Skeletal muscle satellite cell (primary cell): ENCODE results near the gene USP2.

ENCODE experiments used
- H3K27me3 ChIP-seq: 2 replicates; pipeline ENCODE4 v1.7.0; 2013; ENCODE audit warnings: low read length; ENCODE audit not compliant: control insufficient read depth, insufficient read depth
- H3K36me3 ChIP-seq: 2 replicates; pipeline ENCODE4 v1.7.0; 2013; ENCODE audit warnings: mild to moderate bottlenecking, control low read depth, low read length; ENCODE audit not compliant: insufficient read depth
- H3K4me1 ChIP-seq: 2 replicates; pipeline ENCODE4 v1.7.0; 2013; ENCODE audit warnings: low read length; ENCODE audit not compliant: control insufficient read depth, insufficient read depth
- H3K4me2 ChIP-seq: 2 replicates; pipeline ENCODE4 v1.7.0; 2013; ENCODE audit warnings: mild to moderate bottlenecking, low read length
- H3K4me3 ChIP-seq: 2 replicates; pipeline ENCODE4 v1.7.0; 2013; ENCODE audit warnings: low read length
- H3K9ac ChIP-seq: 2 replicates; pipeline ENCODE4 v1.7.0; 2013; ENCODE audit warnings: mild to moderate bottlenecking, low read depth, low read length, moderate library complexity
- H3K9me3 ChIP-seq: replicated peaks from 2 replicates; pipeline ENCODE4 v1.7.0; 2013; ENCODE audit warnings: mild to moderate bottlenecking, control low read depth, low read length

The USP2 gene

DNA sequence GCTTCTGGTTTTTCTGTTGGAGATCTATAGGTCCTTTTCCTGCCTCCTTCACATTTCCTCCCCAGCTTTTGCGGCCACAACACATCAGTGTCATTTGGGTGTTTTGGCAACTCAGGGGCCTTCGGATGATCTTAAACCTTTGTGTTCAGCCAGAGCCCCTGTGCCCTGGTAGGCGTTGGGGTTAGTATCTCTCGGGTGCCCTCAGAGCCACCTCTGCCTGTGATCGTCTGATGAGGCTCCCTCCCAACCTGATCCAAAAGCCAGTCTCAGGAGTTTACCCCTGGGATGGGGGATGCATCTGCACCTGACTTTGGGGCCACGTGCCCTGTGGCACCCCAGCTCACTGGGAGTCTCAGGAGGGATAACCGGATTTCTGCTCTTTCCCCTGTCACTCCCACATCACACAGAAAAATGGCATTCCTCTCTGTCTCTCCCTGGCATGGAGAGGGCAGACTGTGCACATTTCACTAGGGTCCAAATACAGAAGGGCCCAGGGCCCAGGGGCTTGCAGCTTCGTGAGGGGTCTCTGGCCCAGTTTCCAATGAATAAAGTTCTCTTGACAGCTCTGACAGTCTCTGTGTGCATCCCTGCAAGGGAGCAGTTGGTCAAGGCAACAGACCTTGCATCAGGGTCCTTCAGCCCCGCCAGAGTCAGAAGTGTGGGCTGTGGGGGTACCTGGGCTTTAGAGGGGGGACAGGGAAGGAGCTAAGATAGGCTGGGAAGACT is 44.6 kb downstream of the USP2 start:
- Histone ChIP-seq H3K9ac (no peak overlapping the region), H3K27me3 (peaks cover 13% of the 10 kb centered on the region), H3K4me2 (peak overlapping the region; percentile 82)

DNA sequence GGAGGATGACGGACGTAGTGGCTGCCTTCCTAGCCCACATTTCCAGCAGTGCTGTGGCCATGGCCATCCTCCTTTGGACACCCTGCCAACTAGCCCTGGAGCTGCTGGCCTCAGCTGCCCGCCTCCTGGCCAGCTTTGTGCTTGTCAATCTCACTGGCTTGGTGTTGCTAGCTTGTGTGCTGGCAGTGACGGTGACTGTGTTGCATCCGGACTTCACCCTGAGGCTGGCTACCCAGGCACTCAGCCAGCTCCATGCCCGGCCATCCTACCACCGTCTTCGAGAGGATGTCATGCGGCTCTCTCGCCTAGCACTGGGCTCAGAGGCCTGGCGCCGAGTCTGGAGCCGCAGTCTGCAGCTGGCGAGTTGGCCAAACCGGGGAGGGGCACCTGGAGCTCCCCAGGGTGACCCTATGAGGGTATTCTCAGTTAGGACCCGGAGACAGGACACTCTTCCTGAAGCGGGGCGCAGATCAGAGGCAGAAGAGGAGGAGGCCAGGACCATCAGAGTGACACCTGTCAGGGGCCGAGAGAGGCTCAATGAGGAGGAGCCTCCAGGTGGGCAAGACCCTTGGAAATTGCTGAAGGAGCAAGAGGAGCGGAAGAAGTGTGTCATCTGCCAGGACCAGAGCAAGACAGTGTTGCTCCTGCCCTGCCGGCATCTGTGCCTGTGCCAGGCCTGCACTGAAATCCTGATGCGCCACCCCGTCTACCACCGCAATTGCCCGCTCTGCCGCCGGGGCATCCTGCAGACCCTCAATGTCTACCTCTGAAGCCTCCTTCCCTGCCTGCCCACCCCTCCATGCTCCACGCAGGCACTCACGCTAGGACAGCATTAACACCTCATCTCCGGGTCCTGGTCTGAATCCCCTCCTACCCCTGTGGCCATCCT is 45.6 kb downstream of the USP2 start:
- Histone ChIP-seq H3K4me2 (peak overlapping the region; percentile 95), H3K9me3 (no peaks in the 10 kb centered on the region), H3K27me3 (peaks cover 3% of the 10 kb centered on the region), H3K4me1 (peaks cover 52% of the 10 kb centered on the region), H3K4me3 (peak overlapping the region; percentile 84), H3K9ac (peak overlapping the region; percentile 87), H3K36me3 (no peaks in the 10 kb centered on the region)

More for the DNA sequence above, 44.6 kb downstream of the USP2 start:
- Histone ChIP-seq H3K4me1 (peaks cover 54% of the 10 kb centered on the region), H3K36me3 (no peaks in the 10 kb centered on the region), H3K4me3 (peak overlapping the region; percentile 37), H3K9me3 (no peaks in the 10 kb centered on the region)

DNA sequence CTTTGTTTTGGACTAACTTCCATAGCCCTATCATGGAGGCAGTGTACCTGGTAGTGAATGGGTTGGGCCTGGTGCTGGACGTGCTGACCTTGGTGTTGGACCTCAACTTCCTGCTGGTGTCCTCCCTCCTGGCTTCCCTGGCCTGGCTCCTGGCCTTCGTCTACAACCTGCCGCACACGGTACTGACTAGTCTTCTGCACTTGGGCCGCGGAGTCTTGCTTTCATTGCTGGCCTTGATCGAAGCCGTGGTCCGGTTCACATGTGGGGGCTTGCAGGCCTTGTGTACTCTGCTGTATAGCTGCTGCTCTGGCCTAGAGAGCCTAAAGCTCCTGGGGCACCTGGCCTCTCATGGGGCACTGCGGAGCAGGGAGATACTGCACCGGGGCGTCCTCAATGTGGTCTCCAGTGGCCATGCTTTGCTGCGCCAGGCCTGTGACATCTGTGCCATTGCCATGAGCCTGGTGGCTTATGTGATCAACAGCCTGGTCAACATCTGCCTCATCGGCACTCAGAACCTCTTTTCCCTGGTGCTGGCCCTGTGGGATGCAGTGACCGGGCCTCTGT is 46.3 kb downstream of the USP2 start:
- Histone ChIP-seq H3K36me3 (no peaks in the 10 kb centered on the region), H3K4me1 (peaks cover 49% of the 10 kb centered on the region), H3K9ac (peak overlapping the region; percentile 87), H3K4me2 (peak overlapping the region; percentile 95), H3K4me3 (peak overlapping the region; percentile 84), H3K9me3 (no peaks in the 10 kb centered on the region), H3K27me3 (peaks cover 1% of the 10 kb centered on the region)

DNA sequence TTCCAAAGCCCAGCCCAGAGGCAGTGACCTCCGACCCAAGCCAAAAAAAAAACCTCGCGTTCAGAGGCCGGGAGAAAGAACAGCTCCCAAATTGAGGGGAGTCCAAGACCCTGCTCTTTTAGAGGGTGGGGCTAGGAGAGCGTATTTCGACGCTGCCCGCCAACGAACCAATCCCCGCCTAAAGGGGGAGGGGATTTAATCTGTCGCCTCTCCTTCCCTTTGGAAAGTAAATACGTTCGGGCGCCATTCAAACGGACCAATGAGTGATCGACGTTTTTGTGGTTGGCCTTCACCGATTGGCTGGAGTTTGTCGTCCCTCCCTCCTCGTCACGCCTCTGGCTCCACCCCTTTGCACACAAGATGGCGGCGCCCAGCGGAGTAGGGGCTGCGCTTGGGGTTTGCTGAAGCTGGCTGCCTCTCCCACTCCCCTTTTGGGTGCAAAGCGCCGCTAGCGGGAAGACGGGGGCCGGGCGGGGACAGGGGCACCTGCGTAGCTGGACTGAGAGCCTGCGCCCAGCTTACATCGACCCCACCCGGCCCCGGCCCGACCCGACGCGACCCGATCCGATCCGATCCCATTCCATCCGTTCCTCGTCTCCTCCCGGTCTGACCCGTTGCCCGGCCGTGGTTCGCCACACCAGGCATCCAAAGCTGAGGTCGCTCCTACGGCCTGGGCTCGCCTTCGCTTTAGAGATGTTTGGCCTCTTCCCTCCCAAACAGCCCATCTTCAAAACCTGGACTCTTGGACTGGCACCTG is 47.1 kb downstream of the USP2 start, which contains the start of gene RNF26:
RNF26 (plus strand) TSS at position 354 of the 757 bp plus-strand sequence. CDS start 596 bp downstream, outside the sequence.
- no peaks in the 10 kb centered on the region for H3K36me3 ChIP-seq
- no peaks in the 10 kb centered on the region for H3K9me3 ChIP-seq
- H3K9ac ChIP-seq, result peak within 1 kb of the TSS; percentile 87
- peaks cover 41% of the 10 kb centered on the region for H3K4me1 ChIP-seq
- H3K27me3 ChIP-seq, result peaks cover 10% of the 10 kb centered on the region
- H3K4me2 ChIP-seq, result peak within 1 kb of the TSS; percentile 95
- peak within 1 kb of the TSS; percentile 84 for H3K4me3 ChIP-seq

DNA sequence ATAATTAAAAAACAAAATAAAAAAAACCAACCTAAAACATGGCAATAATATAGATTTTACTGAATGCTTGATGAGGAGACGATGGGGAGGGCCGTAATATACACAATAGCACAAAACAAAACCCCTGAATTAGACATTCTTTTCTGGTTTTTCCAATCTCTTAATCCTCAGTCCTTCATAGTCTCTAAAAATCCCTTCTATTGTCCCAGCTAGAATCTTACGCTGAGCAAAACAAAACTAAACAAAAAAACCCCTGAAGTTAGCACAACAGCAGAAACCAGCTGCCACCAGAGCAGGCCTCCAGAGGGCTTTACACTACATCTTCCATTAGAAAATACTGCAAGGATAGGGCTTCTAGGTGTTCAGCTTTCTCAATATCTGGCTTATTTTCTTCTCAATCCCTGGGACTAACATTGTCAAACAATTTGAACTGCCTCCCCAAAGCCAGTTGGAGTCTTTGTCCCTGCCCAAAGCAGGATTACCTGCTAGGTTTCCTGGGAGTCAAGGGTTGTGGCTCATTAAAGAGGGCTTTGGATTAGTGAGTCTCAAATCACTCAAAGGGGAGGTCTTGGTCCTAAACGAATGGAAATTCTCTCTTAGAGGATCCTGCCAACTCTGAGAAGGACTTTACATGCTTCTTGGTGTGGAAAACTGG is 49.3 kb downstream of the USP2 start:
- Histone ChIP-seq H3K9me3 (no peaks in the 10 kb centered on the region), H3K27me3 (peaks cover 11% of the 10 kb centered on the region), H3K4me3 (no peak overlapping the region), H3K4me2 (no peak overlapping the region), H3K36me3 (no peaks in the 10 kb centered on the region), H3K9ac (no peak overlapping the region), H3K4me1 (peaks cover 21% of the 10 kb centered on the region)

DNA sequence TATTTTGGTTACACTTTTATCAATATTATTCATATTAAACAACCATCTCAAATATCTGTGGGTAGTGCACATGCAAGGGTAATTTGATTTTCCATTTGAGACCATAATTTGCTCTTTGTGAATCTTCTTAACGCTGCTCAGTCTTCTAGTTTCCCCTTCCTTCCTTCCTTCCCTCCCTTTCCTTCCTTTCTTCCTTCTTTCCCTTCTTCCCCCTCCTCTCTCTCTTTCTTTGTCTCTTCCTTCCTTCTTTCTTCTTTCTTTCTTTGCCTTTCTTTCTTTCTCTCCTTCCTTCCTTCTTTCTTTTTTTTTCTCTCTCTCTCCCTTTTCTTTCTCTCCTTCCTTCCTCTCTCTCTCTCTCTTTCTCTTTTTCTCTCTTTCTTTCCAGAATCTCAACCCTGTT is 51.3 kb downstream of the USP2 start:
- H3K9ac ChIP-seq, result no peak overlapping the region
- peaks cover 11% of the 10 kb centered on the region for H3K27me3 ChIP-seq
- H3K9me3 ChIP-seq, result no peaks in the 10 kb centered on the region
- peaks cover 4% of the 10 kb centered on the region for H3K4me1 ChIP-seq
- H3K36me3 ChIP-seq, result no peaks in the 10 kb centered on the region
- no peak overlapping the region for H3K4me2 ChIP-seq
- H3K4me3 ChIP-seq, result no peak overlapping the region

DNA sequence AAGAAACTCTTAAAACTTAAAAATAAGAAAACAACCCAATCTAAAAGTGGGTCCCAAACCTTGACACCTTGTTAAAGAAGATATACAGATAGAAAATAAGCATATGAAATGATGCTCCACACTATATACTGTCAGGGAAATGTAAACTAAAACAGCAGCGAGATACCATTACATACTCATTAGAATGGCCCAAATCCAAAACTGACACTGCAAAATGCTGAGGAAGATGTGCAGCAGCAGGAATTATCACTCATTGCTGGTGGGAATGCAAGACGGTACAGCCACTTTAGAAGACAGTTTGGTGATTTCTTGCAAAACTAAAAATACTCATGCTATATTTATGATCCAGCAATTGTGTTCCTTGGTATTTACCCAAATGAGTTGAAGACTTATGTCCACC is 52.2 kb downstream of the USP2 start:
- no peaks in the 10 kb centered on the region for H3K9me3 ChIP-seq
- no peaks in the 10 kb centered on the region for H3K36me3 ChIP-seq
- H3K4me3 ChIP-seq, result no peak overlapping the region
- H3K9ac ChIP-seq, result no peak overlapping the region
- H3K4me2 ChIP-seq, result no peak overlapping the region
- H3K27me3 ChIP-seq, result peaks cover 11% of the 10 kb centered on the region
- no peaks in the 10 kb centered on the region for H3K4me1 ChIP-seq

DNA sequence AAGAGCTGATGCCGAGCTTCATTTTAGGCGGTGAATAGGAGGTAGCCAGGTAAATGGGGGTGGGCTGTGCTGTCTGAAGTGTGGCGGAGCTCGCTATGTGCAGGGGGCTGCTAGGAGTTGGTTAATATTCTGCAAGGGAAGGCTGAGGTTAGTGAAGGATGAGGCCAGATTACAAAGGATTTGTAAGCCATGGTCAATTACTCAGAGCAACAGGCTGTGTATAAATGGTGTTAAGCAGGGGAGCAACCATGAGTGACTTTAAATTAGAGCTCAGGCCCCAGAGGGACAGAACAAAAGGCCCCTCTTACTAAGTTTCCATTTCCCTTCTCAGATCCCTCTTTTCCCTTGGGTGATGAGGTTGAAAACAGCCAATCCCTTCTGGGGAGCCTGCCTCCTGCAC is 57.3 kb downstream of the USP2 start:
- Histone ChIP-seq H3K27me3 (no peaks in the 10 kb centered on the region), H3K9ac (no peak overlapping the region), H3K36me3 (no peaks in the 10 kb centered on the region), H3K4me2 (no peak overlapping the region), H3K9me3 (no peaks in the 10 kb centered on the region), H3K4me3 (no peak overlapping the region), H3K4me1 (peaks cover 12% of the 10 kb centered on the region)

DNA sequence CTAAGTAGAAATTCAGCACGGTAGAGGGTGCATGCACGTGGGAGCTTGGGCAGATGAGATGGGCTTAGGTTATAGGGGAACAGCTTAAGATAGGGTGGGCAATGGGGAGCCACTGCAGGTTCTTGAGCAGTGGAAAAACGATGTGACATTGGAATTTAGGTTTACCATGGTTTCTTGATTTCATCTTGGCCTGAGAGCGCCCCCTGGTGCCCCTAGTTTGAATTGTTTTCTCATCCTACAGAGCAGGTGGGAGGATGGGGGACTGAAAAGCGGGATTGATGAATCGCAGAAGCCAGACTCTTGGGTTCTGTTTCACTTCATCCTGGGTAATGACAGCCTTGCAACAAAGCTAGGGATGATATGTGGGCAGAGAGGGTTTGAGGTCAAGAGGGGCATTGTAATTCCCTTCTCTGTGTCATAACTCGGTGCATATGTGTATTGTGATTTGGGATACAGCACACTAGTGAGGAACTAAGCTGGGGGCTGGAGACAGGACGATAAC is 57.9 kb downstream of the USP2 start:
- Histone ChIP-seq H3K9me3 (no peaks in the 10 kb centered on the region), H3K4me2 (no peak overlapping the region), H3K4me3 (no peak overlapping the region), H3K4me1 (peaks cover 18% of the 10 kb centered on the region), H3K27me3 (no peaks in the 10 kb centered on the region), H3K36me3 (no peaks in the 10 kb centered on the region), H3K9ac (no peak overlapping the region)

DNA sequence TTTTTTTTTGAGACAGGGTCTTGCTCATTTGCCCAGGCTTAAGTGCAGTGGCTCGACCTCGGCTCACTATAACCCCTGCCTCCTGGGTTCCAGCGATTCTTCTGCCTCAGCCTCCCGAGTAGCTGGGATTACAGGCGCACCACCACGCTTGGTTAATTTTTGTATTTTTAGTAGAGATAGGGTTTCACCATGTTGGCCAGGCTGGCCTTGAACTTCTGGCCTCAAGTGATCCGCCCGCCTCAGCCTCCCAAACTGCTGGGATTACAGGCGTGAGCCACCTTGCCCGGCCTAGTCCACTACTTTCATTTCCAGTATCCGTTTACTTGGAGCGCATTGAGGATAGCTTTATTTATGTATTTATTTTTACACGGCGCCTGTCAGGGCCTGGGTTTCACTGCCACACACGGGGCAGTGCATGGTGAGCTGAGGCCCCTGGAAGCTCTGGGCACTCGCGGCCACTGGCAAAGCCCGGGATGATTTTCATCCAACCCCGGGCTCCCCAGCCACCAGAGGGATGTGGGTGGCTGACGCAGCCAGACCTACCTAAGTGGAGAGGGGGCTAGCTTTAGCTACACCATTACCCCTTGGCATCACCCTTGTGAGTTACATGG is 58.5 kb downstream of the USP2 start:
- no peaks in the 10 kb centered on the region for H3K36me3 ChIP-seq
- H3K4me2 ChIP-seq, result no peak overlapping the region
- no peaks in the 10 kb centered on the region for H3K9me3 ChIP-seq
- no peak overlapping the region for H3K9ac ChIP-seq
- no peaks in the 10 kb centered on the region for H3K27me3 ChIP-seq
- H3K4me3 ChIP-seq, result no peak overlapping the region
- H3K4me1 ChIP-seq, result peaks cover 24% of the 10 kb centered on the region
